ENCODE results near the gene ST6GAL2.

DNA sequence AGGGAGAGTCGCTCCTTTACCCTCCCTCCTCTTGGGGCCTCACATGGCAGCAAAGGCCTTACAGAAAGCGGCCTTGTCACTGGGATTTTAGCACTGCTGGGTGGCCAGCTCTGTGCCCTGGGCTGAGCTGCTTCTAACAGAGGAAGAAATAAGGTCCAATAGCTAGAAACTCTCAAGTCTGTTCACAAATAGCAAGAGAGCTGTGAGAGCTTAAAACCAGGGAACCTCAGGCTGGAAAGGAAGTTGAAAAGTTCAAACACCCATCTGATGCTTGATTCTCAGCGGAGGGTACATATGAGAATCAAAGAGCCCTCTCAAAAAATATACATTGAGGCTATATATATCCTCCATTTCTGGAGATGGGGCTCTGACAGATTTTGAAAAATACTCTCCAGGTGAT, 54.7 kb downstream of the ST6GAL2 start:
- TF ChIP-seq EZH2 (IDR thresholded peaks at IDR 0.05; ENCODE audit: low read length, unreplicated experiment) (no peak), CTCF (conservative IDR thresholded peaks at IDR 0.05; ENCODE audit: low read depth, low read length) (no peak)

Measured in PC-3 (cell line).